Measurements from ENCODE around the gene BRD9. TPM values are rescaled to one million over a fixed set of nuclear protein-coding genes. Genes with fewer than 3 reads are reported as not detected.

BRD9 gene
- total RNA-seq, 1 experiment from 2014 or later, result 55.6 TPM

- DNase-seq (ENCODE audit: low spot score) (no peak), ATAC-seq (no peak)
- Mint-ChIP-seq H3K4me3 (no peak overlapping the region), H3K27ac (no peak overlapping the region), H3K27me3 (ENCODE audit: low read depth) (no peaks in the 10 kb centered on the region), H3K36me3 (peaks cover 29% of the 10 kb centered on the region), H3K4me1 (no peaks in the 10 kb centered on the region), H3K9me3 (no peaks in the 10 kb centered on the region)
- ChIA-PET CTCF (no interaction called here), POLR2A (no interaction called here)
- TF ChIP-seq ZNF219 (CRISPR knock-in tag; IDR thresholded peaks at IDR 0.05; ENCODE audit: borderline replicate concordance) (no peak), CTCF (IDR thresholded peaks at IDR 0.05) (no peak), RORB (CRISPR knock-in tag; IDR thresholded peaks at IDR 0.05) (no peak), SMAD3 (CRISPR knock-in tag; IDR thresholded peaks at IDR 0.05; ENCODE audit: borderline replicate concordance) (no peak), NR1H2 (CRISPR knock-in tag; IDR thresholded peaks at IDR 0.05) (no peak), JUN (CRISPR knock-in tag; IDR thresholded peaks at IDR 0.05) (no peak), ATF3 (CRISPR knock-in tag; conservative IDR thresholded peaks at IDR 0.05) (no peak), NFE2L1 (CRISPR knock-in tag; IDR thresholded peaks at IDR 0.05) (no peak), ZNF396 (CRISPR knock-in tag; IDR thresholded peaks at IDR 0.05; ENCODE audit: borderline replicate concordance) (no peak), AFF4 (CRISPR knock-in tag; IDR thresholded peaks at IDR 0.05; ENCODE audit: borderline replicate concordance) (no peak), TP53 (CRISPR knock-in tag; IDR thresholded peaks at IDR 0.05) (no peak)
These were observed 30.0 kb downstream of the BRD9 start for GRCh38 chr5:862367-863243.

GRCh38 chr5:861442-862366 lies 30.9 kb downstream of the BRD9 start:
- Mint-ChIP-seq H3K27ac (no peak overlapping the region), H3K36me3 (peaks cover 26% of the 10 kb centered on the region), H3K27me3 (ENCODE audit: low read depth) (no peaks in the 10 kb centered on the region), H3K9me3 (no peaks in the 10 kb centered on the region), H3K4me3 (no peak overlapping the region), H3K4me1 (no peaks in the 10 kb centered on the region)
- TF ChIP-seq ATF1 (CRISPR knock-in tag; IDR thresholded peaks at IDR 0.05) (no peak), FOXP4 (CRISPR knock-in tag; IDR thresholded peaks at IDR 0.05) (0 out of 2 replicates have a peak, but pooled peaks have one; percentile 36), E2F1 (CRISPR knock-in tag; IDR thresholded peaks at IDR 0.05) (no peak), SMAD4 (CRISPR knock-in tag; IDR thresholded peaks at IDR 0.05) (no peak), FOXP1 (CRISPR knock-in tag; IDR thresholded peaks at IDR 0.05; ENCODE audit: borderline replicate concordance) (0 out of 2 replicates have a peak, but pooled peaks have one; percentile 11)
- ATAC-seq, result peak; percentile 11; the same call in 1 of the 2 replicates
- POLR2A ChIA-PET, result no interaction called here
- no peak for DNase-seq (ENCODE audit: low spot score)
- CTCF ChIA-PET, result no interaction called here

All from WTC11 (cell line).